GM12872 (cell line): ENCODE results near the gene ZNF507.

Source experiments
- CTCF ChIP-seq: IDR thresholded peaks from 3 replicates; pipeline ENCODE4 v1.5.1; 2011; ENCODE audit warnings: low read depth, mild to moderate bottlenecking, low read length, moderate library complexity; ENCODE audit not compliant: insufficient read depth

The ZNF507 gene

GRCh38 chr19:32405431-32406160, 60.2 kb downstream of the ZNF507 start, which contains the start of gene DPY19L3:
TSS of gene DPY19L3 (plus strand) at chr19:32405770. CDS start at chr19:32408254, 2,484 bp downstream.
- TF ChIP-seq CTCF = no peak

GRCh38 chr19:32406161-32407003, 61.0 kb downstream of the ZNF507 start:
- TF ChIP-seq CTCF = no peak

GRCh38 chr19:32407004-32407992, 61.9 kb downstream of the ZNF507 start:
- TF ChIP-seq CTCF = no peak

- no peak for TF ChIP-seq CTCF
These were observed 69.8 kb downstream of the ZNF507 start for GRCh38 chr19:32415246-32415645.

GRCh38 chr19:32415669-32416068, 70.3 kb downstream of the ZNF507 start:
- no peak for TF ChIP-seq CTCF

GRCh38 chr19:32416749-32417456, 71.5 kb downstream of the ZNF507 start:
- no peak for TF ChIP-seq CTCF
